ENCODE results near the gene GALT.
"Not testable (repeated sequence)": the region's sequence is repeated elsewhere in the genome, so short reads cannot be mapped to it uniquely, and the experiment has no call there.

The GALT gene

GRCh38 chr9:34629491-34629808 is 17.0 kb upstream of the GALT start:
- no peak for DNase-seq (ENCODE audit: low read depth)
- Histone ChIP-seq H3K36me3 (ENCODE audit: control insufficient read depth, insufficient read depth, low read length, severe bottlenecking) (no peaks in the 10 kb centered on the region), H3K4me3 (ENCODE audit: low read length) (peak overlapping the region; percentile 70), H3K9me3 (ENCODE audit: control insufficient read depth, low read length) (no peaks in the 10 kb centered on the region), H3K9ac (ENCODE audit: low read length) (no peak overlapping the region), H3K4me1 (ENCODE audit: control insufficient read depth, insufficient read depth, low read length) (peaks cover 15% of the 10 kb centered on the region), H3K27me3 (replicated peaks; ENCODE audit: control insufficient read depth, insufficient read depth, low read length) (peaks cover 57% of the 10 kb centered on the region)

DNA sequence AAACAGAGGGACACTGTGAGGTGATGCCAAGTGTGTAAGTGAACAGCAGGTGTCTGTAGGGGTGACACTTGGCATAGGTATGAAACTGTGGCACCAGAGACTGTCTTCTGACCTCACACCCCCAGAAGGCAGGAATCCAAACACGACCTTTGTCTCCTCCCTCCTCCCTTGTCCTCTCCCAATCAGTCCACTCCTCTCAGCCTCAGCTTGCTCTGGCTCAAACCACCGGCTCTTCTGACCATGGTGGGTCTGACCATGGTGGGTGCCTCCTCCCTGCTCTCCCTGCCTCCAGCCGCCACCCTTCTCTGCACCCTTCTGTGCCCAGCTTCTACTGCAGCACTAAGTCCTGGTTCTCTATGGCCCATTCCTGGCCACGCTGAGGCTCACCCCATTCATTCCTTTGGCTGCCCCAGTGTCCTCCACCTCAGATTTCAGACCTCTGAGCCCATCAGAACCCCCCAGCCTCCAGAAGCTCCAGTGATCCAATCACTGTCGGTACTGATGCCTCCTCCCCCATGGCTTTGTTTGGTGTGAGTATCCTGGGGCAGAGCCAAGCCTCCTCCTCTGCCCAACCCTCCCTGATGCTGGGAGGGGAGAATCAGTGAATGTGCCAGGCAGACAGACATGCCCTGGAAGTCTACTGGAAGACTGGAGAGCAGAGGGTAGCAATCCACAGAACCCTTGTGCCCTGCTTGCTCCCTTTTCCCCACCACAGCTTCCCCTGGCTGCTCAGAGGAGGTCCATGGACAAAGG is 15.9 kb upstream of the GALT start:
- no peak for DNase-seq (ENCODE audit: low read depth)
- Histone ChIP-seq H3K36me3 (ENCODE audit: control insufficient read depth, insufficient read depth, low read length, severe bottlenecking) (peaks cover 10% of the 10 kb centered on the region), H3K4me1 (ENCODE audit: control insufficient read depth, insufficient read depth, low read length) (peaks cover 19% of the 10 kb centered on the region), H3K9me3 (ENCODE audit: control insufficient read depth, low read length) (no peaks in the 10 kb centered on the region), H3K9ac (ENCODE audit: low read length) (no peak overlapping the region), H3K27me3 (replicated peaks; ENCODE audit: control insufficient read depth, insufficient read depth, low read length) (peaks cover 47% of the 10 kb centered on the region), H3K4me3 (ENCODE audit: low read length) (no peak overlapping the region)

DNA sequence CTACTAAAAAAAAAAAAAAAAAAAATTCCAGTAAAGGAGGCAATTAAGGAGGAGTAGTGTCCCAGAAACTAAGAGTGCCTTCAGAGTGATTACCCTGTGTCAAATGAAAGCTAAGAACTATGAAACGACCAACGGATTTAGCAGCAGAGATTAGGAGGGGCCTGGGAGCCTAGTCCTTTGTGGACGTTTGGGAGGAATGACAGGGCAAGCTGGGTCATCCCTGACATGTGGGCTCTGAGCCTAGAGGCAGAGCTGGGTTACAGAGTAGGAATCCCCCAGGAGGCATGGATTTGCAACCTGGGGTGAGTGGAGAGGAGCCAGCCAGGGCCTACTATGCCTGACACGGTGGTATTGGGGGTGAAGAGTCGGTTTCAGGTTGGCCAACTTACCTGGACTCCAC is 13.3 kb upstream of the GALT start:
- Histone ChIP-seq H3K4me1 (ENCODE audit: control insufficient read depth, insufficient read depth, low read length) (peaks cover 38% of the 10 kb centered on the region), H3K27me3 (replicated peaks; ENCODE audit: control insufficient read depth, insufficient read depth, low read length) (peaks cover 23% of the 10 kb centered on the region), H3K36me3 (ENCODE audit: control insufficient read depth, insufficient read depth, low read length, severe bottlenecking) (peaks cover 10% of the 10 kb centered on the region), H3K4me3 (ENCODE audit: low read length) (no peak overlapping the region), H3K9ac (ENCODE audit: low read length) (peak overlapping the region; percentile 33), H3K9me3 (ENCODE audit: control insufficient read depth, low read length) (no peaks in the 10 kb centered on the region)
- no peak for DNase-seq (ENCODE audit: low read depth)

- Histone ChIP-seq H3K4me1 (ENCODE audit: control insufficient read depth, insufficient read depth, low read length) (peaks cover 41% of the 10 kb centered on the region), H3K4me3 (ENCODE audit: low read length) (no peak overlapping the region), H3K36me3 (ENCODE audit: control insufficient read depth, insufficient read depth, low read length, severe bottlenecking) (peaks cover 10% of the 10 kb centered on the region), H3K9ac (ENCODE audit: low read length) (no peak overlapping the region), H3K27me3 (replicated peaks; ENCODE audit: control insufficient read depth, insufficient read depth, low read length) (peaks cover 17% of the 10 kb centered on the region), H3K9me3 (ENCODE audit: control insufficient read depth, low read length) (no peaks in the 10 kb centered on the region)
- peak; percentile 83 for DNase-seq (ENCODE audit: low read depth)
These were observed 12.5 kb upstream of the GALT start for GRCh38 chr9:34633851-34634550.

GRCh38 chr9:34634551-34635248 is 11.8 kb upstream of the GALT start:
- H3K36me3 ChIP-seq (ENCODE audit: control insufficient read depth, insufficient read depth, low read length, severe bottlenecking) = peaks cover 10% of the 10 kb centered on the region
- H3K9me3 ChIP-seq (ENCODE audit: control insufficient read depth, low read length) = no peaks in the 10 kb centered on the region
- peak overlapping the region; percentile 22 for H3K9ac ChIP-seq (ENCODE audit: low read length)
- DNase-seq (ENCODE audit: low read depth) = no peak
- H3K4me3 ChIP-seq (ENCODE audit: low read length) = no peak overlapping the region
- peaks cover 11% of the 10 kb centered on the region for H3K27me3 ChIP-seq (replicated peaks; ENCODE audit: control insufficient read depth, insufficient read depth, low read length)
- peaks cover 37% of the 10 kb centered on the region for H3K4me1 ChIP-seq (ENCODE audit: control insufficient read depth, insufficient read depth, low read length)

DNA sequence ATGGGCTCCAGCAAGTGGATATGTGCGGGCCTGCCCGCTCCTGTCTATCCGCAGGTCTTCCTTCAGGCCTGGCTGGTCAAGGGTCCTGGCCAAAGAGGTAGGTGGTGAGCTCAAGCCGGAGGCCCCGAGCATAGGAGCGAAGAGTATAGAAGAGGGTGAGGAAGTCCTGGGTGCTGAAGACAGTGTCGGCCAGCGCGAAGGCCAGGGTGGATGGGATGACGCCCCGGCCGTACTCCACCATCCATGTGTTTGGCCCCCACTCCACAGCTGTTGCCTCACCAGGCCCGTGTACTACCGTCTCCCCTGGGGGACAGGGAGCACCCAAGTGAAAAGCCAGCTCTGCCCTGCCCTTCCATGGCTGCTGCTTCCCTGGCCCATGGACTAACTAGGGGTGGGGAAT is 10.9 kb upstream of the GALT start:
- no peaks in the 10 kb centered on the region for H3K9me3 ChIP-seq (ENCODE audit: control insufficient read depth, low read length)
- no peak for DNase-seq (ENCODE audit: low read depth)
- peak overlapping the region; percentile 48 for H3K4me3 ChIP-seq (ENCODE audit: low read length)
- peaks cover 2% of the 10 kb centered on the region for H3K27me3 ChIP-seq (replicated peaks; ENCODE audit: control insufficient read depth, insufficient read depth, low read length)
- peak overlapping the region; percentile 58 for H3K9ac ChIP-seq (ENCODE audit: low read length)
- H3K4me1 ChIP-seq (ENCODE audit: control insufficient read depth, insufficient read depth, low read length) = peaks cover 37% of the 10 kb centered on the region
- H3K36me3 ChIP-seq (ENCODE audit: control insufficient read depth, insufficient read depth, low read length, severe bottlenecking) = peaks cover 10% of the 10 kb centered on the region

DNA sequence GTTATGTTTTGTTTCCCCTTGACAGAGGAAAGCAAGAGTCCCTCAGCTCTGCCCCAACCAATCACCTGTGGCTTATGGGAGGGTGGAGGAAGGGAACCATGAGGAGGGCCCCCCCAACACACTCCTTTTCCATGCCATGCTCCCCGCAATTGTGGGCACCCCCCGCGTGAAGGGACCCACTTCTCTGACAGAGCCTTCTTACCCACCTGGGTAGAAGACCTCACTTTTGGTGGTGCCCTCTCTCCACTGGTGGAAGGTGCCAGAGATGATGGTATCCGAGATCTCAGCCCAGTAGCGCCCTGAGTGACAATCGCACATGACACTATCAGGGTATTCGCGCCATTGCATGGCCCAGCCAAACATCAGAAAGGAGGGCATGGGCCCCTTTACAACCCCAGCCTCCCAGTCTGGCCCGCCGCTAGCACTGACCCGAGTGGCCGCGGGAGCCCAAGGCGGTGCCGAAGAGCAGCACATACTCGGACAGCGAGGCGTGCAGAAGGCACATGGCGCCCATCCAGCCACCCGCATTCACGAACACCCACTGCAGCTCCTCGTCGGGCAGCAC is 9.6 kb upstream of the GALT start:
- H3K4me1 ChIP-seq (ENCODE audit: control insufficient read depth, insufficient read depth, low read length) = peaks cover 37% of the 10 kb centered on the region
- no peaks in the 10 kb centered on the region for H3K9me3 ChIP-seq (ENCODE audit: control insufficient read depth, low read length)
- no peak for DNase-seq (ENCODE audit: low read depth)
- H3K4me3 ChIP-seq (ENCODE audit: low read length) = peak overlapping the region; percentile 90
- H3K27me3 ChIP-seq (replicated peaks; ENCODE audit: control insufficient read depth, insufficient read depth, low read length) = no peaks in the 10 kb centered on the region
- H3K9ac ChIP-seq (ENCODE audit: low read length) = peak overlapping the region; percentile 90
- peaks cover 10% of the 10 kb centered on the region for H3K36me3 ChIP-seq (ENCODE audit: control insufficient read depth, insufficient read depth, low read length, severe bottlenecking)

- H3K4me3 ChIP-seq (ENCODE audit: low read length) = peak within 1 kb of the TSS; percentile 90
- DNase-seq (ENCODE audit: low read depth) = peak; percentile 97
- H3K27me3 ChIP-seq (replicated peaks; ENCODE audit: control insufficient read depth, insufficient read depth, low read length) = no peaks in the 10 kb centered on the region
- peaks cover 10% of the 10 kb centered on the region for H3K36me3 ChIP-seq (ENCODE audit: control insufficient read depth, insufficient read depth, low read length, severe bottlenecking)
- no peaks in the 10 kb centered on the region for H3K9me3 ChIP-seq (ENCODE audit: control insufficient read depth, low read length)
- peak within 1 kb of the TSS; percentile 90 for H3K9ac ChIP-seq (ENCODE audit: low read length)
- peaks cover 37% of the 10 kb centered on the region for H3K4me1 ChIP-seq (ENCODE audit: control insufficient read depth, insufficient read depth, low read length)
These were observed 8.9 kb upstream of the GALT start, which contains the start of gene SIGMAR1 for GRCh38 chr9:34637356-34638137. TSS of gene SIGMAR1 (minus strand) at chr9:34637787. CDS start at chr9:34637697, 90 bp downstream.

DNA sequence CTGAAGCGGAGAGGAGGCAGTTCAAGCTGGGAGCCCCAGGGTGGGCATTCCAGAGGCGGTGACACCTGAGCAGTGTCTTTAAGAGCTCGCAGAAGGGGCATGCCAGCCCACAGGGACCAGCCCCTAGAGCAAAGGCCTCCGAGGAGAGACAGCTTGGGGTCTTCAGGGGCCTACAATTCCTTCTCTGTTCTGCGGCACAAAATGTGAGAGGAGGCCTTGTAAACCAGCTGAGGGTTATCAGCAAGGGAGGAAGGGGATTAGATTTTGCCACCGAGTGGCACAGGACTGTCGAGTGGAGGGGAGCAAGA is 8.4 kb upstream of the GALT start:
- Histone ChIP-seq H3K9me3 (ENCODE audit: control insufficient read depth, low read length) (no peaks in the 10 kb centered on the region), H3K4me1 (ENCODE audit: control insufficient read depth, insufficient read depth, low read length) (peaks cover 36% of the 10 kb centered on the region), H3K27me3 (replicated peaks; ENCODE audit: control insufficient read depth, insufficient read depth, low read length) (no peaks in the 10 kb centered on the region), H3K4me3 (ENCODE audit: low read length) (peak overlapping the region; percentile 90), H3K9ac (ENCODE audit: low read length) (peak overlapping the region; percentile 90), H3K36me3 (ENCODE audit: control insufficient read depth, insufficient read depth, low read length, severe bottlenecking) (peaks cover 10% of the 10 kb centered on the region)
- no peak for DNase-seq (ENCODE audit: low read depth)

- H3K4me1 ChIP-seq (ENCODE audit: control insufficient read depth, insufficient read depth, low read length) = peaks cover 30% of the 10 kb centered on the region
- H3K9me3 ChIP-seq (ENCODE audit: control insufficient read depth, low read length); H3K27me3 ChIP-seq (replicated peaks; ENCODE audit: control insufficient read depth, insufficient read depth, low read length); H3K4me3 ChIP-seq (ENCODE audit: low read length); DNase-seq (ENCODE audit: low read depth); H3K9ac ChIP-seq (ENCODE audit: low read length): not testable (repeated sequence)
- H3K36me3 ChIP-seq (ENCODE audit: control insufficient read depth, insufficient read depth, low read length, severe bottlenecking) = peaks cover 10% of the 10 kb centered on the region
These were observed 7.2 kb upstream of the GALT start for GRCh38 chr9:34639322-34639721.

All from adipocyte (in vitro differentiated cells).